Lung (tissue), 12 donors: ENCODE results near the gene ABHD18. TPM values are rescaled to one million over a fixed set of nuclear protein-coding genes. Genes with fewer than 3 reads are reported as not detected.
"Not testable (repeated sequence)": the region's sequence is repeated elsewhere in the genome, so short reads cannot be mapped to it uniquely, and the experiment has no call there.

Experiments used
- ATAC-seq: fragments of 200-7000 bp; cut with Tn5 transposase; one replicate; pipeline ENCODE4 v1.9.1; 2020; ENCODE audit warnings: moderate number of reproducible peaks; ENCODE audit not compliant: insufficient read depth, low FRiP score
- DNase-seq, 3 donors: peaks; one replicate each; pipeline ENCODE4 v3.0.0-alpha.2; 2013 to 2017
- H3K27ac ChIP-seq, 2 donors: one replicate each; pipeline ENCODE4 v1.5.1; 2013; ENCODE audit warnings: mild to moderate bottlenecking in 2 of 2, moderate library complexity in 2 of 2, control low read depth in 1 of 2, inconsistent platforms in 1 of 2, low read depth in 1 of 2, low read length in 1 of 2
- H3K27me3 ChIP-seq, 3 donors: one replicate each; pipeline ENCODE4 v1.5.1; 2013; ENCODE audit warnings: low read length in 2 of 3; ENCODE audit not compliant: control insufficient read depth in 3 of 3, insufficient read depth in 3 of 3
- H3K36me3 ChIP-seq, 4 donors: one replicate each; pipeline ENCODE4 v1.5.1; 2013; ENCODE audit warnings: low read length in 4 of 4, mild to moderate bottlenecking in 1 of 4, moderate library complexity in 1 of 4; ENCODE audit not compliant: control insufficient read depth in 4 of 4, insufficient read depth in 4 of 4
- H3K4me1 ChIP-seq, 5 donors: one replicate each; pipeline ENCODE4 v1.5.1; 2013; ENCODE audit warnings: low read length in 5 of 5, mild to moderate bottlenecking in 2 of 5, moderate library complexity in 1 of 5; ENCODE audit not compliant: control insufficient read depth in 5 of 5, insufficient read depth in 5 of 5
- H3K4me3 ChIP-seq: one replicate; pipeline ENCODE4 v1.5.1; 2013; ENCODE audit warnings: mild to moderate bottlenecking, control low read depth, moderate library complexity
- H3K9ac ChIP-seq, 2 donors: one replicate each; pipeline ENCODE4 v1.5.1; 2013; ENCODE audit warnings: low read length in 2 of 2, control low read depth in 1 of 2; ENCODE audit not compliant: insufficient read depth in 1 of 2
- H3K9me3 ChIP-seq, 4 donors: one replicate each; pipeline ENCODE4 v1.5.1; 2013; ENCODE audit warnings: low read length in 3 of 4, mild to moderate bottlenecking in 1 of 4, moderate library complexity in 1 of 4; ENCODE audit not compliant: control insufficient read depth in 4 of 4, insufficient read depth in 3 of 4
- WGBS, 2 donors: extraction: QIAGEN DNeasy Blood & Tissue Kit; methylation state at CpG; one replicate each; pipeline ENCODE4 v1.1.7; 2013; 5-methylcytosine and 5-hydroxymethylcytosine counted together
- polyA plus RNA-seq, 2 donors: library from polyadenylated mRNA; stranded (reverse); fragments of 200-250 nt; gene quantifications; one replicate each; pipeline ENCODE4 v1.2.1, GENCODE V29; 2013
- total RNA-seq, 2 donors: library from RNA; depleted of rRNA in 1 of 2; stranded (reverse); fragments of >200 nt in 1 of 2; gene quantifications; one replicate each; pipeline ENCODE4 v1.2.1, GENCODE V29; 2014 to 2021
- TF ChIP-seq, protein P1 (sequence below): IDR thresholded peaks from 2 replicates; pipeline ENCODE4 v1.5.1; 2012; ENCODE audit warnings: mild to moderate bottlenecking; ENCODE audit errors: control extremely low read depth, extremely low read depth
- donor health status: control.
- donor health status: control.
- donor health status: Bipolar disorder and iron deficiency.
- donor health status: healthy.
- donor health status: DM: yes; HTN: yes; CAD: no.

ABHD18 gene
- total and polyA plus RNA-seq, 4 donors = 4.3 to 16.4 (median 7.3) TPM

DNA sequence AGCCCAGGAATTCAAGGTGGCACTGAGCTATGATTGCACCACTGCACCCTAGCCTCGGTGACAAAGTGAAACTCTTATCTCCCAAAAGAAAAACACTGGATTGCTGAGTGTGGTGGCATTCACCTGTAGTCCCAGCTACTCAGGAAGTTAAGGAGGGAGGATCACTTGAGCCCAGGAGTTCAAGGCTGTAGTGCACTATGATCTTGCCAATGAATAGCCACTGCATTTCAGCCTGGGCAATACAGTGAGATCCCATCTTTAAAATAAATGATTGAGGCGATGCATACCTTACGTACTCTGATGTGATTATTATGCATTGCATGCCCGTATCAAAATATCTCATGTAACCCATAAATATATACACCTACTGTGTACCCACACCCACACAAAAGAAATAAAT, 64.7 kb downstream of the ABHD18 start:
- H3K9me3 ChIP-seq = no peaks in the 10 kb centered on the region
- DNase-seq (no peak), ATAC-seq (no peak)
- no peaks in the 10 kb centered on the region for H3K27me3 ChIP-seq
- H3K9ac ChIP-seq = no peak overlapping the region
- TF ChIP-seq, protein P1, sequence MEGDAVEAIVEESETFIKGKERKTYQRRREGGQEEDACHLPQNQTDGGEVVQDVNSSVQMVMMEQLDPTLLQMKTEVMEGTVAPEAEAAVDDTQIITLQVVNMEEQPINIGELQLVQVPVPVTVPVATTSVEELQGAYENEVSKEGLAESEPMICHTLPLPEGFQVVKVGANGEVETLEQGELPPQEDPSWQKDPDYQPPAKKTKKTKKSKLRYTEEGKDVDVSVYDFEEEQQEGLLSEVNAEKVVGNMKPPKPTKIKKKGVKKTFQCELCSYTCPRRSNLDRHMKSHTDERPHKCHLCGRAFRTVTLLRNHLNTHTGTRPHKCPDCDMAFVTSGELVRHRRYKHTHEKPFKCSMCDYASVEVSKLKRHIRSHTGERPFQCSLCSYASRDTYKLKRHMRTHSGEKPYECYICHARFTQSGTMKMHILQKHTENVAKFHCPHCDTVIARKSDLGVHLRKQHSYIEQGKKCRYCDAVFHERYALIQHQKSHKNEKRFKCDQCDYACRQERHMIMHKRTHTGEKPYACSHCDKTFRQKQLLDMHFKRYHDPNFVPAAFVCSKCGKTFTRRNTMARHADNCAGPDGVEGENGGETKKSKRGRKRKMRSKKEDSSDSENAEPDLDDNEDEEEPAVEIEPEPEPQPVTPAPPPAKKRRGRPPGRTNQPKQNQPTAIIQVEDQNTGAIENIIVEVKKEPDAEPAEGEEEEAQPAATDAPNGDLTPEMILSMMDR = no peak
- peaks cover 0 to 7% (median 6%) of the 10 kb centered on the region in 4 donors for H3K36me3 ChIP-seq
- no peaks in the 10 kb centered on the region for H3K4me1 ChIP-seq
- WGBS, 2 donors = 99% methylated on average over 4 of the region's 4 CpGs
- no peak overlapping the region for H3K4me3 ChIP-seq
- H3K27ac ChIP-seq = no peak overlapping the region

DNA sequence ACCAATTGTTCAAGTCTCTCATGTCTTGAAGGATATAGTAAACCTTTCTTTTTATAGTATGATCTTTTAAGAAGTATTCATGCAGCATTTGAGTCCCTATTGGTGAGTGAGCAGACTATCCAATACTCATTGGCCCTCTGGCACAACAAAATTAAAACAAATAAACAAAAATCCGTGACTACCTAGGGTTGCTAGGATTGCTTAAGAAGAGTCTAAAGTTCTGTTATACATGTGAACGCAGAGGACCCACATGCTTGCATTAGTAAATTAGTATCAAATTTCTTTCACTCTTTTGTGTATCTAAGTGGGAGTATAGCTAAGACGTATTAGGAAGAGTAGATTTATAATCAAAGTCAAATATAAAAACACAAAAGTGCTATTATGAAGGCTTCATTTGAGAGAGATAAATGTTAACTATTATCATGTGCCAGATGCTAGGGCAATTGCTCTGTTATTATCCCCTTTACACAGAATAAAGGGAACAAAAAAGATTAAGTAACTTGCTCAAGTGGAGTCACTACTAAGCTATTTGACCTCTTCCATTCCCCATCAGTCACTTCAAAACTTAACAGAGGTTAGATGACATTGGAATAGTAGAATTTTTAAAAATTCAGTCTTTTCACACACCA, 66.7 kb downstream of the ABHD18 start:
- H3K36me3 ChIP-seq = peaks cover 0 to 9% (median 6%) of the 10 kb centered on the region in 4 donors
- H3K27me3 ChIP-seq = no peaks in the 10 kb centered on the region
- TF ChIP-seq, protein P1 = no peak
- WGBS, 2 donors = 93 to 94% methylated on average over 3 of the region's 3 CpGs
- no peaks in the 10 kb centered on the region for H3K4me1 ChIP-seq
- ATAC-seq (no peak), DNase-seq (no peak)
- no peaks in the 10 kb centered on the region for H3K9me3 ChIP-seq
- no peak overlapping the region for H3K27ac ChIP-seq
- no peak overlapping the region for H3K4me3 ChIP-seq
- H3K9ac ChIP-seq = no peak overlapping the region

DNA sequence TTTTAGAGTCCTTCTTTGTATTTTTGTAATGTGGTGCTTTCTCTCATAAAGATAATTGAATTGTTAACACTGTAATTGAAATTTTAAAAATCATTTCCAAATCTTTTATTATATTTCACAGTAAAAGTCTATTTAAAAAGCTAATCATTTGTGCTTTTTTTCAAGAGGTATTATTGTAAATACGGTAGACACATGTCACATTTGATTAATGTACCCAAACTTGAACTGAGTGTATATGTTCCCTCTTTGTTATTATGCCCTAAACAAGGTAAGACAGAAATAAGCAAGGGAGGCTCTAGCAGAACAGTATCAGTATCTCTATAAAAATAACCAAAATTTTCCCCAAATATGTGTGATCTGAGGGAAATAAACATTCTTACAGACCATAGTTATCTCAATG, 74.4 kb downstream of the ABHD18 start:
- H3K27ac ChIP-seq = no peak overlapping the region
- no peak overlapping the region for H3K9ac ChIP-seq
- peaks cover 0 to 2% (median 0%) of the 10 kb centered on the region in 4 donors for H3K36me3 ChIP-seq
- no peak for ATAC-seq
- TF ChIP-seq, protein P1 = no peak
- no peak for DNase-seq
- H3K4me3 ChIP-seq = no peak overlapping the region
- H3K4me1 ChIP-seq = no peaks in the 10 kb centered on the region
- WGBS, 2 donors = 92 to 94% methylated on average over 1 of the region's 1 CpG
- no peaks in the 10 kb centered on the region for H3K27me3 ChIP-seq
- no peaks in the 10 kb centered on the region for H3K9me3 ChIP-seq

DNA sequence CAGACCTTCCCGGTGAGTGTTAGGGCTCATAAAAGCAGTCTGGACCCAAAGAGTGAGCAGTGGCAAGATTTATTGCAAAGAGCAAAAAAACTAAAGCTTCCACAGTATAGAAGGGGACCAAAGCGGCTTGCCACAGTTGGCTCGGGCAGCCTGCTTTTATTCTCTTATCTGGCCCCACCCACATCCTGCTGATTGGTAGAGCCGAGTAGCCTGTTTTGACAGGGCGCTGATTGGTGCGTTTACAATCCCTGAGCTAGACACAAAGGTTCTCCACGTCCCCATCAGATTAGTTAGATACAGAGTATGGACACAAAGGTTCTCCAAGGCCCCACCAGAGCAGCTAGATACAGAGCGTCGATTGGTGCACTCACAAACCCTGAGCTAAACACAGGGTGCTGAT, 81.8 kb downstream of the ABHD18 start:
- not testable (repeated sequence) for H3K27ac ChIP-seq, H3K27me3 ChIP-seq, H3K4me3 ChIP-seq, H3K9me3 ChIP-seq, H3K9ac ChIP-seq, H3K36me3 ChIP-seq, ATAC-seq, DNase-seq, H3K4me1 ChIP-seq
- WGBS, 2 donors = 92% methylated on average over 9 of the region's 9 CpGs

DNA sequence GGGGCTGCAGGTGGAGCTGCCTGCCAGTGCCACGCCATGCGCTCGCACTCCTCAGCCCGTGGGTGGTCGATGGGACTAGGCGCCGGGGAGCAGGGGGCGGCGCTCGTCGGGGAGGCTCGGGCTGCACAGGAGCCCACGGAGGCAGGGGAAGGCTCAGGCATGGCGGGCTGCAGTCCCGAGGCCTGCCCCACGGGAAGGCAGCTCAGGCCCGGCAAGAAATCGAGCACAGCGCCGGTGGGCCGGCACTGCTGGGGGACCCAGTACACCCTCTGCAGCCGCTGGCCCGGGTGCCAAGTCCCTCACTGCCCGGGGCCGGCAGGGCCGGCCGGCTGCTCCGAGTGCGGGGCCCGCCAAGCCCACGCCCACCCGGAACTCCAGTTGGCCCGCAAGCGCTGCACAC, 82.3 kb downstream of the ABHD18 start:
- not testable (repeated sequence) for DNase-seq, H3K36me3 ChIP-seq, H3K9ac ChIP-seq, ATAC-seq, H3K9me3 ChIP-seq, H3K27me3 ChIP-seq, H3K4me3 ChIP-seq, H3K27ac ChIP-seq, H3K4me1 ChIP-seq
- WGBS, 2 donors = 97% methylated on average over 30 to 34 of the region's 34 CpGs

DNA sequence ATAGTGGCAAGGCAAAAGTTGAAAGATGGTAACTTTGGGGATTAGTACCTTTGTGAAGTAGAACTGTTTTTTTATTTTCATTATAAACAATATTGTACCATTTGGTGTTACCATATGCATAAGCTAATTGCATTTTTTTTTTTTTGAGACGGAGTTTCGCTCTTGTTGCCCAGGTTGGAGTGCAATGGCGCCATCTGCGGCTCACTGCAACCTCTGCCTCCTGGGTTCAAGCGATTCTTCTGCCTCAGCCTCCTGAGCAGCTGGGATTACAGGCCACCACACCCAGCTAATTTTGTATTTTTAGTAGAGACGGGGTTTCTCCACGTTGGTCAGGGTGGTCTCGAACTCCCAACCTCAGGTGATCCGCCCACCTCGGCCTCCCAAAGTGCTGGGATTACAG, 86.0 kb downstream of the ABHD18 start:
- not testable (repeated sequence) for DNase-seq, ATAC-seq, H3K27me3 ChIP-seq, H3K4me3 ChIP-seq, H3K9ac ChIP-seq, H3K27ac ChIP-seq, H3K36me3 ChIP-seq, H3K9me3 ChIP-seq, H3K4me1 ChIP-seq
- WGBS, 2 donors = 87 to 89% methylated on average over 10 of the region's 10 CpGs
